Hepatocyte (in vitro differentiated cells): ENCODE results near the gene LYPD1. TPM values are rescaled to one million over a fixed set of nuclear protein-coding genes. Genes with fewer than 3 reads are reported as not detected.

ENCODE experiments used
- DNase-seq: peaks from one replicate; pipeline ENCODE4 v3.0.0-alpha.2; 2016; ENCODE audit warnings: low spot score
- H2AFZ ChIP-seq: fragments of 200-600 bp; sonication (generic); 2 replicates; pipeline ENCODE4 v1.6.0; 2016; ENCODE audit warnings: antibody characterized with exemption, mild to moderate bottlenecking
- H3K27ac ChIP-seq: fragments of 200-600 bp; sonication (generic); 2 replicates; pipeline ENCODE4 v1.5.1; 2016; ENCODE audit warnings: mild to moderate bottlenecking
- H3K27me3 ChIP-seq: fragments of 200-600 bp; sonication (generic); 2 replicates; pipeline ENCODE4 v1.6.1; 2016
- H3K36me3 ChIP-seq: fragments of 200-600 bp; sonication (generic); replicated peaks from 2 replicates; pipeline ENCODE4 v1.5.1; 2016; ENCODE audit warnings: low read depth; ENCODE audit not compliant: insufficient read depth
- H3K4me1 ChIP-seq: fragments of 200-600 bp; sonication (generic); 2 replicates; pipeline ENCODE4 v1.5.1; 2016; ENCODE audit warnings: mild to moderate bottlenecking, moderate library complexity; ENCODE audit not compliant: insufficient read depth
- H3K4me2 ChIP-seq: fragments of 200-600 bp; sonication (generic); 2 replicates; pipeline ENCODE4 v1.6.0; 2016
- H3K4me3 ChIP-seq: fragments of 200-600 bp; sonication (generic); 2 replicates; pipeline ENCODE4 v1.5.1; 2016; ENCODE audit warnings: mild to moderate bottlenecking
- H3K79me2 ChIP-seq: fragments of 200-600 bp; sonication (generic); 2 replicates; pipeline ENCODE4 v1.6.0; 2017; ENCODE audit warnings: mild to moderate bottlenecking
- H3K9me2 ChIP-seq: fragments of 200-600 bp; sonication (generic); replicated peaks from 2 replicates; pipeline ENCODE4 v1.6.0; 2017; ENCODE audit warnings: mild to moderate bottlenecking; ENCODE audit not compliant: insufficient read depth
- H3K9me3 ChIP-seq: fragments of 200-600 bp; sonication (generic); 2 replicates; pipeline ENCODE4 v1.5.1; 2016; ENCODE audit warnings: low read depth, mild to moderate bottlenecking
- H4K20me1 ChIP-seq: fragments of 200-600 bp; sonication (generic); 2 replicates; pipeline ENCODE4 v1.6.0; 2016; ENCODE audit warnings: mild to moderate bottlenecking; ENCODE audit not compliant: insufficient read depth, poor library complexity, severe bottlenecking
- CTCF ChIP-seq: fragments of 200-600 bp; sonication (generic); IDR thresholded peaks from 2 replicates; pipeline ENCODE4 v1.5.1; 2016; ENCODE audit warnings: antibody characterized with exemption, mild to moderate bottlenecking; ENCODE audit not compliant: poor library complexity
- EZH2 ChIP-seq: fragments of 200-600 bp; sonication (generic); IDR thresholded peaks from 2 replicates; pipeline ENCODE4 v1.6.1; 2016; ENCODE audit warnings: antibody characterized with exemption, mild to moderate bottlenecking, borderline replicate concordance
- EZH2phosphoT487 ChIP-seq: fragments of 200-600 bp; sonication (generic); IDR thresholded peaks from one replicate; pipeline ENCODE4 v1.6.1; 2018; ENCODE audit warnings: antibody characterized with exemption, mild to moderate bottlenecking, low read depth, moderate library complexity; ENCODE audit not compliant: unreplicated experiment, severe bottlenecking
- WGBS: methylation state at CpG from one replicate; pipeline ENCODE4 v1.1.6; 2016; ENCODE audit warnings: low lambda C conversion rate; ENCODE audit errors: missing lambda C conversion rate; 5-methylcytosine and 5-hydroxymethylcytosine counted together
- polyA plus RNA-seq: library from polyadenylated mRNA; unstranded; fragments of >200 nt; fragmentation: Nextera tagmentation; extraction: Ambion mirVana; gene quantifications from 2 replicates; pipeline ENCODE4 v1.2.1, GENCODE V29; 2016
- total RNA-seq: library from RNA; depleted of rRNA; stranded (reverse); fragments of >200 nt; gene quantifications from 2 replicates; pipeline ENCODE4 v1.2.3, GENCODE V29; 2014

LYPD1 gene
- total and polyA plus RNA-seq, 2 experiments from 2014 or later, result 20.2 to 25.1 TPM

DNA sequence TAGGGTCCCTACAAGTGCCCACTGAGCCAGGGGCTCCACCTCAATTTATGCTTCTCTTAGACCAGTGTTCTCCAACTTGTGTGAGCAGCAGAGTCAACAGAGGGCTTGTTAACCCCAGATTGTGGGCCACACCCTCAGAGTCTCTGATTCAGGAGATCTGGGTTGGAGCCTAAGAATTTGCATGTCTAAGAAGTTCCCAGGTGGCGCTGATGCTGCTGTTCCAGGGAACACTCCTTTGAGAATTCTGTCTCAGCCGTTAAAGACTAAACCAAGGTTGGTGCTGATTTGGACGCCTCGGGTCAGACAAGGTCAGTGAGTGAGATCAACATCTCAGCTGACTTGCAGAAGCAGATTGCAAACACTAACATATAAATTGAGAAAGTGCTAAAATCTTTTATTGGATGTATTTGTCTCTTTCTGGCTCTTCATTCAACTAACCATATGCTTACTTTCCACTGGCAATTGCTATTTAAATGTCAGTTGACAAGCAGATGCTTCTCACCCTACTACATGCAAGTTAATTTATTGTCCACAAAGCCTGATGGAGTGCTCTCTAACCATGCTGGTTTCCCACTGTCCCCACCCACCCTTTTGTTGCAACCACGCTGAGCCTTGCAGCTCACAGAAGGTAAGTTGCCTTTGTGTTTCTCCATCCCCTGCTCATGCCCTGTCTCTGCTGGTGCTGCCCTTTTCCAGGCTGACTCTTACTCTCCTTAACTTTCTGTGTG, 31.5 kb downstream of the LYPD1 start:
- H3K4me1 ChIP-seq, result peaks cover 6% of the 10 kb centered on the region
- H3K9me3 ChIP-seq, result no peaks in the 10 kb centered on the region
- H3K36me3 ChIP-seq, result no peaks in the 10 kb centered on the region
- no peaks in the 10 kb centered on the region for H4K20me1 ChIP-seq
- DNase-seq, result no peak
- no peaks in the 10 kb centered on the region for H3K27me3 ChIP-seq
- H3K4me2 ChIP-seq, result no peak overlapping the region
- H3K27ac ChIP-seq, result no peak overlapping the region
- H3K4me3 ChIP-seq, result no peak overlapping the region
- peaks cover 11% of the 10 kb centered on the region for H3K79me2 ChIP-seq
- WGBS, result 83% methylated on average over 5 of the region's 5 CpGs
- no peaks in the 10 kb centered on the region for H3K9me2 ChIP-seq
- no peak overlapping the region for H2AFZ ChIP-seq
- no peak for TF ChIP-seq EZH2phosphoT487
- no peak for TF ChIP-seq CTCF
- no peak for TF ChIP-seq EZH2

- no peaks in the 10 kb centered on the region for H4K20me1 ChIP-seq
- H3K9me2 ChIP-seq, result no peaks in the 10 kb centered on the region
- 56% methylated on average over 1 of the region's 1 CpG for WGBS
- peaks cover 13% of the 10 kb centered on the region for H3K79me2 ChIP-seq
- H3K4me3 ChIP-seq, result no peak overlapping the region
- no peaks in the 10 kb centered on the region for H3K36me3 ChIP-seq
- peaks cover 19% of the 10 kb centered on the region for H3K4me1 ChIP-seq
- TF ChIP-seq EZH2phosphoT487, result no peak
- no peak for TF ChIP-seq CTCF
- TF ChIP-seq EZH2, result no peak
- H3K27ac ChIP-seq, result no peak overlapping the region
- no peak overlapping the region for H2AFZ ChIP-seq
- H3K9me3 ChIP-seq, result no peaks in the 10 kb centered on the region
- H3K27me3 ChIP-seq, result no peaks in the 10 kb centered on the region
- DNase-seq, result no peak
- H3K4me2 ChIP-seq, result no peak overlapping the region
Measured at GRCh38 chr2:132636346-132636745, 33.7 kb downstream of the LYPD1 start.

- Histone ChIP-seq H3K79me2 (peaks cover 13% of the 10 kb centered on the region), H2AFZ (no peak overlapping the region), H3K27ac (no peak overlapping the region)
Measured at GRCh38 chr2:132633635-132634034, 36.4 kb downstream of the LYPD1 start.

More at GRCh38 chr2:132633635-132634034, 36.4 kb downstream of the LYPD1 start:
- no peak overlapping the region for H3K4me3 ChIP-seq
- no peaks in the 10 kb centered on the region for H4K20me1 ChIP-seq
- no peak overlapping the region for H3K4me2 ChIP-seq
- no peaks in the 10 kb centered on the region for H3K9me2 ChIP-seq
- TF ChIP-seq EZH2phosphoT487 (no peak), CTCF (no peak), EZH2 (no peak)
- DNase-seq, result no peak
- no peaks in the 10 kb centered on the region for H3K36me3 ChIP-seq
- whole genome bisulfite sequencing, result 94% methylated on average over 2 of the region's 2 CpGs
- H3K4me1 ChIP-seq, result peaks cover 22% of the 10 kb centered on the region
- H3K9me3 ChIP-seq, result no peaks in the 10 kb centered on the region
- no peaks in the 10 kb centered on the region for H3K27me3 ChIP-seq
